HG03521 (cell line): ENCODE data around the gene CCDC88B.
"Not testable (repeated sequence)": the region's sequence is repeated elsewhere in the genome, so short reads cannot be mapped to it uniquely, and the experiment has no call there.

Experiments
- ATAC-seq: cut with Tn5 transposase; IDR thresholded peaks from one replicate; pipeline ENCODE4 v1.9.1; 2021; ENCODE audit warnings: mild to moderate bottlenecking, moderate library complexity; ENCODE audit not compliant: unreplicated experiment

CCDC88B gene

GRCh38 chr11:64318766-64319761 lies 20.9 kb upstream of the CCDC88B start:
- ATAC-seq: no peak

GRCh38 chr11:64320556-64320955 lies 19.4 kb upstream of the CCDC88B start:
- ATAC-seq: no peak

GRCh38 chr11:64321026-64321425 lies 19.0 kb upstream of the CCDC88B start:
- ATAC-seq: no peak

- ATAC-seq: no peak
Observed at GRCh38 chr11:64321533-64321932, 18.5 kb upstream of the CCDC88B start.

- no peak for ATAC-seq
Observed at GRCh38 chr11:64322925-64323260, 17.1 kb upstream of the CCDC88B start.

- no peak for ATAC-seq
Observed at GRCh38 chr11:64323373-64323772, 16.6 kb upstream of the CCDC88B start.

GRCh38 chr11:64323984-64324383 lies 16.0 kb upstream of the CCDC88B start:
- ATAC-seq: not testable (repeated sequence)

GRCh38 chr11:64324692-64325469 lies 15.1 kb upstream of the CCDC88B start:
- no peak for ATAC-seq

- ATAC-seq: no peak
Observed at GRCh38 chr11:64327375-64327774, 12.6 kb upstream of the CCDC88B start.

- no peak for ATAC-seq
Observed at GRCh38 chr11:64327993-64328392, 12.0 kb upstream of the CCDC88B start.

GRCh38 chr11:64330888-64331287 lies 9.1 kb upstream of the CCDC88B start:
- no peak for ATAC-seq

GRCh38 chr11:64331569-64332371 lies 8.2 kb upstream of the CCDC88B start:
- ATAC-seq: peak; percentile 40

- no peak for ATAC-seq
Observed at GRCh38 chr11:64333556-64333955, 6.4 kb upstream of the CCDC88B start.

GRCh38 chr11:64334764-64335735 lies 5.0 kb upstream of the CCDC88B start:
- ATAC-seq: peak; percentile 72

GRCh38 chr11:64337538-64338249 lies 2.3 kb upstream of the CCDC88B start:
- ATAC-seq: no peak

- no peak for ATAC-seq
Observed at GRCh38 chr11:64338716-64339115, 1.3 kb upstream of the CCDC88B start.

GRCh38 chr11:64339286-64339685 lies 718 bp upstream of the CCDC88B start:
- no peak for ATAC-seq

GRCh38 chr11:64340671-64341335 lies 799 bp downstream of the CCDC88B start:
- ATAC-seq: no peak

GRCh38 chr11:64341429-64341828 lies 1.4 kb downstream of the CCDC88B start:
- no peak for ATAC-seq
